ENCODE measurements around the gene PSPH. TPM values are rescaled to one million over a fixed set of nuclear protein-coding genes. Genes with fewer than 3 reads are reported as not detected.

PSPH gene
- total and polyA plus RNA-seq, 2 donors (not counting 1 experiment from before 2014, with no cell fraction given) = 2.0 to 6.2 TPM

Small RNA genes within 50 kb of the gene (small RNA-seq; reads per million reads assigned to genes)
- gene SNORA15 (ENCODE audit: insufficient read length, low read depth, low replicate concordance) (not detected), gene SNORA22B (ENCODE audit: insufficient read length, low read depth, low replicate concordance) (not detected)

Other genes with a start within 250 kb of the PSPH start
- gene SEPTIN14, start 188.7 kb downstream of the PSPH start, total RNA-seq = not detected in 2 replicates
- gene SEPTIN14, start 188.7 kb downstream of the PSPH start, polyA plus RNA-seq = not detected in 2 replicates
- gene ZNF713, start 164.0 kb downstream of the PSPH start, total RNA-seq = 4.3 and 4.8 TPM in 2 replicates
- gene ZNF713, start 164.0 kb downstream of the PSPH start, polyA plus RNA-seq = 0.88 and 1.2 TPM in 2 replicates
- gene MRPS17, start 99.6 kb downstream of the PSPH start, total RNA-seq = 10.3 and 13.0 TPM in 2 replicates
- 4.2 and 5.1 TPM in 2 replicates for gene MRPS17, start 99.6 kb downstream of the PSPH start, polyA plus RNA-seq
- gene NIPSNAP2, start 86.9 kb downstream of the PSPH start, total RNA-seq = 40.4 and 42.6 TPM in 2 replicates
- gene NIPSNAP2, start 86.9 kb downstream of the PSPH start, polyA plus RNA-seq = 19.6 and 22.0 TPM in 2 replicates
- 71.3 and 79.0 TPM in 2 replicates for gene CCT6A, start 321 bp upstream of the PSPH start, total RNA-seq
- gene CCT6A, start 321 bp upstream of the PSPH start, polyA plus RNA-seq = 40.3 and 55.3 TPM in 2 replicates
- 112 and 115 TPM in 2 replicates for gene SUMF2, start 12.8 kb upstream of the PSPH start, total RNA-seq
- 101 TPM in 2 replicates for gene SUMF2, start 12.8 kb upstream of the PSPH start, polyA plus RNA-seq
- gene PHKG1, start 41.5 kb upstream of the PSPH start, total RNA-seq = 3.3 and 4.0 TPM in 2 replicates
- gene PHKG1, start 41.5 kb upstream of the PSPH start, polyA plus RNA-seq = 1.9 and 2.1 TPM in 2 replicates
- gene CHCHD2, start 55.0 kb upstream of the PSPH start, total RNA-seq = 166 and 168 TPM in 2 replicates
- gene CHCHD2, start 55.0 kb upstream of the PSPH start, polyA plus RNA-seq = 246 and 286 TPM in 2 replicates
- gene NUPR2, start 65.0 kb upstream of the PSPH start, total RNA-seq = not detected in 2 replicates
- gene NUPR2, start 65.0 kb upstream of the PSPH start, polyA plus RNA-seq = not detected in 2 replicates